HepG2 (cell line): ENCODE measurements around the gene KLHL21. TPM values are rescaled to one million over a fixed set of nuclear protein-coding genes. Genes with fewer than 3 reads are reported as not detected.

Experiments
- AKAP8 ChIP-seq: sonication (generic); formaldehyde crosslinking; IDR thresholded peaks from 2 replicates; pipeline ENCODE4 v1.5.1; 2020; ENCODE audit warnings: mild to moderate bottlenecking, missing genetic modification reagents
- CAMTA2 ChIP-seq: sonication (generic); formaldehyde crosslinking; IDR thresholded peaks from 2 replicates; pipeline ENCODE4 v1.4.0; 2020; ENCODE audit warnings: mild to moderate bottlenecking, missing genetic modification reagents, borderline replicate concordance
- EHMT2 ChIP-seq: fragments of 200-600 bp; sonication (generic); IDR thresholded peaks from 2 replicates; pipeline ENCODE4 v1.7.0; 2017; ENCODE audit warnings: antibody characterized with exemption, low read depth, low read length, borderline replicate concordance
- FOXC1 ChIP-seq: sonication (generic); formaldehyde crosslinking; IDR thresholded peaks from 2 replicates; pipeline ENCODE4 v1.8.0; 2022; ENCODE audit warnings: mild to moderate bottlenecking, missing genetic modification reagents, borderline replicate concordance
- MXI1 ChIP-seq: IDR thresholded peaks from 3 replicates; pipeline ENCODE4 v1.6.1; 2012; ENCODE audit warnings: low read depth, low read length, inconsistent platforms, borderline replicate concordance
- NCOA2 ChIP-seq: sonication (generic); formaldehyde crosslinking; IDR thresholded peaks from 2 replicates; pipeline ENCODE4 v1.8.0; 2022; ENCODE audit warnings: inconsistent platforms
- NFATC3 ChIP-seq: sonication (generic); formaldehyde crosslinking; IDR thresholded peaks from 2 replicates; pipeline ENCODE4 v1.5.1; 2020; ENCODE audit warnings: mild to moderate bottlenecking, missing genetic modification reagents
- SNAPC2 ChIP-seq: sonication (generic); formaldehyde crosslinking; IDR thresholded peaks from 2 replicates; pipeline ENCODE4 v1.8.1; 2022; ENCODE audit warnings: mild to moderate bottlenecking, missing genetic modification reagents
- YEATS2 ChIP-seq: sonication (generic); formaldehyde crosslinking; IDR thresholded peaks from 2 replicates; pipeline ENCODE4 v1.4.0; 2020; ENCODE audit warnings: missing genetic modification reagents, borderline replicate concordance
- ZNF790 ChIP-seq: sonication (generic); formaldehyde crosslinking; IDR thresholded peaks from 2 replicates; pipeline ENCODE4 v1.8.0; 2022; ENCODE audit warnings: missing genetic modification reagents, mild to moderate bottlenecking, borderline replicate concordance
- ZNF839 ChIP-seq: sonication (generic); formaldehyde crosslinking; IDR thresholded peaks from 2 replicates; pipeline ENCODE4 v1.4.0; 2020; ENCODE audit warnings: missing genetic modification reagents, mild to moderate bottlenecking, borderline replicate concordance
- polyA plus RNA-seq, 8 experiments: library from polyadenylated mRNA; depleted of rRNA in 3 of 8; stranded (reverse) in 7 of 8; unstranded in 1 of 8; fragments of >200 nt; fragmentation: Illumina TruSeq in 4 of 8; extraction: Trizol in 4 of 8; gene quantifications; 2 replicates each; pipeline versions ENCODE4 v1.2.1 to v1.2.3, GENCODE V29; 2011 to 2016; ENCODE audit warnings: low read depth in 4 of 8, missing spikeins in 1 of 8, mixed read lengths in 1 of 8; ENCODE audit not compliant: insufficient read depth in 1 of 8
- total RNA-seq, 5 experiments: library from RNA; depleted of rRNA; stranded (reverse); fragments of >200 nt; fragmentation: Illumina TruSeq; extraction: Trizol; gene quantifications; 2 replicates each; pipeline ENCODE4 v1.2.3, GENCODE V29; 2016; ENCODE audit warnings: low read depth in 1 of 5
- TF ChIP-seq, protein P1 (sequence below): sonication (generic); formaldehyde crosslinking; IDR thresholded peaks from 2 replicates; pipeline ENCODE4 v1.4.0; 2020; ENCODE audit warnings: missing genetic modification reagents
- TF ChIP-seq, protein P2 (sequence below): sonication (generic); formaldehyde crosslinking; conservative IDR thresholded peaks from 2 replicates; pipeline ENCODE4 v1.4.0; 2020; ENCODE audit warnings: missing genetic modification reagents
- TF ChIP-seq, protein P3 (sequence below): sonication (generic); formaldehyde crosslinking; IDR thresholded peaks from 2 replicates; pipeline ENCODE4 v1.4.0; 2020; ENCODE audit warnings: missing genetic modification reagents
- TF ChIP-seq, protein P4 (sequence below): sonication (generic); formaldehyde crosslinking; IDR thresholded peaks from 2 replicates; pipeline ENCODE4 v1.8.0; 2022; ENCODE audit warnings: mild to moderate bottlenecking, missing genetic modification reagents, moderate library complexity
- TF ChIP-seq, protein P5 (sequence below): sonication (generic); formaldehyde crosslinking; IDR thresholded peaks from 2 replicates; pipeline ENCODE4 v1.9.0; 2022; ENCODE audit warnings: low read depth, missing genetic modification reagents

KLHL21 gene
- total and polyA plus RNA-seq, 2 of the 13 experiments (the other 11 are each of a cell fraction or from before 2014, with no cell fraction given): 14.8 to 25.0 TPM

DNA sequence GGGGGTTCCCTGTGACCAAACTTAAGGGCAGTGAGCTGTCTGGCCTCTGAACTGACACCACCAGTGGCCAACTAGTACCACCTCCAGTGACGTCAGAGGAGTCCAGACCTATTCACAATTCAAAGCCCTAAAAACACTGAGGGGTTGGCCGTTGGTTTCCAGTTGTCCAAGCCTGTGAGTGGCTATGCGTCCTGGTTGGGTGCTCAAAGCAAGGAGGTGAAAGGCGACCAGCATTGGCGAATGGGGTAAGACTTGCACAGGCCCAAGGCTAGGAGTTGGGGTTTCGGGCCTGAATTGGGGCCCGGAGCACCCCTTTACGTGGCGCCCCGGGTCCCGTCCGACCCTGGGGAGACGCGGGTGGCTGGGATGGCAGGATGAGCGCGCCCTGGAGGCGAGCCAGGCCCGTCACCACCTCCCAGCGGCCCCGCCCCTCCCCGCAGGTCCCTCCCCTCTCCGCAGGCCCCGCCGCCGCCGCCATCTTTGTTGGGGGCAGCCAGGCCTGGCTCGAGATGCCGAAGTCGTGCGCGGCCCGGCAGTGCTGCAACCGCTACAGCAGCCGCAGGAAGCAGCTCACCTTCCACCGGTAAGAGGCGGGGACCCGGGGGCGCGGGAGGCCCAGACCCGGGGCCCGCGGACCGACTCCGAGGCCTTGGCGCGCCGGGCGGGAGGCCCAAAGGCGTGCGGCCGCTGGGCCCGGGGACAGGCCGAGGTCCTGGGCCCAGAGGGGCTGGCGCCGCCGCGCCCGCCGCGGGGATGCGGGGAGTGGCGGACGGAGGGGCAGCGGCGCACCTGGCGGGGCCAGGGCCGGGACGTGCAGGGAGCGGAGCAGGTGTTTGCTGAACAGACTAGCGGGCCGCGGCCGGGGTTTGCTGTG lies 22.3 kb upstream of the KLHL21 start, which contains the start of gene THAP3 (continued):
- TF ChIP-seq, protein P1, sequence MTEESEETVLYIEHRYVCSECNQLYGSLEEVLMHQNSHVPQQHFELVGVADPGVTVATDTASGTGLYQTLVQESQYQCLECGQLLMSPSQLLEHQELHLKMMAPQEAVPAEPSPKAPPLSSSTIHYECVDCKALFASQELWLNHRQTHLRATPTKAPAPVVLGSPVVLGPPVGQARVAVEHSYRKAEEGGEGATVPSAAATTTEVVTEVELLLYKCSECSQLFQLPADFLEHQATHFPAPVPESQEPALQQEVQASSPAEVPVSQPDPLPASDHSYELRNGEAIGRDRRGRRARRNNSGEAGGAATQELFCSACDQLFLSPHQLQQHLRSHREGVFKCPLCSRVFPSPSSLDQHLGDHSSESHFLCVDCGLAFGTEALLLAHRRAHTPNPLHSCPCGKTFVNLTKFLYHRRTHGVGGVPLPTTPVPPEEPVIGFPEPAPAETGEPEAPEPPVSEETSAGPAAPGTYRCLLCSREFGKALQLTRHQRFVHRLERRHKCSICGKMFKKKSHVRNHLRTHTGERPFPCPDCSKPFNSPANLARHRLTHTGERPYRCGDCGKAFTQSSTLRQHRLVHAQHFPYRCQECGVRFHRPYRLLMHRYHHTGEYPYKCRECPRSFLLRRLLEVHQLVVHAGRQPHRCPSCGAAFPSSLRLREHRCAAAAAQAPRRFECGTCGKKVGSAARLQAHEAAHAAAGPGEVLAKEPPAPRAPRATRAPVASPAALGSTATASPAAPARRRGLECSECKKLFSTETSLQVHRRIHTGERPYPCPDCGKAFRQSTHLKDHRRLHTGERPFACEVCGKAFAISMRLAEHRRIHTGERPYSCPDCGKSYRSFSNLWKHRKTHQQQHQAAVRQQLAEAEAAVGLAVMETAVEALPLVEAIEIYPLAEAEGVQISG (CRISPR knock-in tag): peak; percentile 77; the same call in 1 of the 2 replicates
- no peak for TF ChIP-seq ZNF839 (CRISPR knock-in tag)
- TF ChIP-seq NCOA2 (CRISPR knock-in tag): no peak
- TF ChIP-seq ZNF790: peak; percentile 58; the same call in 1 of the 2 replicates
- peak; percentile 50; the same call in 2 of the 3 replicates for TF ChIP-seq MXI1
- peak; percentile 14; the same call in 1 of the 2 replicates for TF ChIP-seq YEATS2 (CRISPR knock-in tag)
- TF ChIP-seq, protein P2, sequence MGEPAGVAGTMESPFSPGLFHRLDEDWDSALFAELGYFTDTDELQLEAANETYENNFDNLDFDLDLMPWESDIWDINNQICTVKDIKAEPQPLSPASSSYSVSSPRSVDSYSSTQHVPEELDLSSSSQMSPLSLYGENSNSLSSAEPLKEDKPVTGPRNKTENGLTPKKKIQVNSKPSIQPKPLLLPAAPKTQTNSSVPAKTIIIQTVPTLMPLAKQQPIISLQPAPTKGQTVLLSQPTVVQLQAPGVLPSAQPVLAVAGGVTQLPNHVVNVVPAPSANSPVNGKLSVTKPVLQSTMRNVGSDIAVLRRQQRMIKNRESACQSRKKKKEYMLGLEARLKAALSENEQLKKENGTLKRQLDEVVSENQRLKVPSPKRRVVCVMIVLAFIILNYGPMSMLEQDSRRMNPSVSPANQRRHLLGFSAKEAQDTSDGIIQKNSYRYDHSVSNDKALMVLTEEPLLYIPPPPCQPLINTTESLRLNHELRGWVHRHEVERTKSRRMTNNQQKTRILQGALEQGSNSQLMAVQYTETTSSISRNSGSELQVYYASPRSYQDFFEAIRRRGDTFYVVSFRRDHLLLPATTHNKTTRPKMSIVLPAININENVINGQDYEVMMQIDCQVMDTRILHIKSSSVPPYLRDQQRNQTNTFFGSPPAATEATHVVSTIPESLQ (CRISPR knock-in tag): no peak
- TF ChIP-seq, protein P3, sequence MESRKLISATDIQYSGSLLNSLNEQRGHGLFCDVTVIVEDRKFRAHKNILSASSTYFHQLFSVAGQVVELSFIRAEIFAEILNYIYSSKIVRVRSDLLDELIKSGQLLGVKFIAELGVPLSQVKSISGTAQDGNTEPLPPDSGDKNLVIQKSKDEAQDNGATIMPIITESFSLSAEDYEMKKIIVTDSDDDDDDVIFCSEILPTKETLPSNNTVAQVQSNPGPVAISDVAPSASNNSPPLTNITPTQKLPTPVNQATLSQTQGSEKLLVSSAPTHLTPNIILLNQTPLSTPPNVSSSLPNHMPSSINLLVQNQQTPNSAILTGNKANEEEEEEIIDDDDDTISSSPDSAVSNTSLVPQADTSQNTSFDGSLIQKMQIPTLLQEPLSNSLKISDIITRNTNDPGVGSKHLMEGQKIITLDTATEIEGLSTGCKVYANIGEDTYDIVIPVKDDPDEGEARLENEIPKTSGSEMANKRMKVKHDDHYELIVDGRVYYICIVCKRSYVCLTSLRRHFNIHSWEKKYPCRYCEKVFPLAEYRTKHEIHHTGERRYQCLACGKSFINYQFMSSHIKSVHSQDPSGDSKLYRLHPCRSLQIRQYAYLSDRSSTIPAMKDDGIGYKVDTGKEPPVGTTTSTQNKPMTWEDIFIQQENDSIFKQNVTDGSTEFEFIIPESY (CRISPR knock-in tag): peak; percentile 13; the same call in 1 of the 2 replicates
- TF ChIP-seq EHMT2: no peak
- TF ChIP-seq AKAP8: no peak
- TF ChIP-seq FOXC1 (CRISPR knock-in tag): no peak
- TF ChIP-seq NFATC3 (CRISPR knock-in tag): no peak
- no peak for TF ChIP-seq SNAPC2 (CRISPR knock-in tag)
- TF ChIP-seq, protein P4, sequence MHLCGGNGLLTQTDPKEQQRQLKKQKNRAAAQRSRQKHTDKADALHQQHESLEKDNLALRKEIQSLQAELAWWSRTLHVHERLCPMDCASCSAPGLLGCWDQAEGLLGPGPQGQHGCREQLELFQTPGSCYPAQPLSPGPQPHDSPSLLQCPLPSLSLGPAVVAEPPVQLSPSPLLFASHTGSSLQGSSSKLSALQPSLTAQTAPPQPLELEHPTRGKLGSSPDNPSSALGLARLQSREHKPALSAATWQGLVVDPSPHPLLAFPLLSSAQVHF (CRISPR knock-in tag): no peak
- TF ChIP-seq, protein P5, sequence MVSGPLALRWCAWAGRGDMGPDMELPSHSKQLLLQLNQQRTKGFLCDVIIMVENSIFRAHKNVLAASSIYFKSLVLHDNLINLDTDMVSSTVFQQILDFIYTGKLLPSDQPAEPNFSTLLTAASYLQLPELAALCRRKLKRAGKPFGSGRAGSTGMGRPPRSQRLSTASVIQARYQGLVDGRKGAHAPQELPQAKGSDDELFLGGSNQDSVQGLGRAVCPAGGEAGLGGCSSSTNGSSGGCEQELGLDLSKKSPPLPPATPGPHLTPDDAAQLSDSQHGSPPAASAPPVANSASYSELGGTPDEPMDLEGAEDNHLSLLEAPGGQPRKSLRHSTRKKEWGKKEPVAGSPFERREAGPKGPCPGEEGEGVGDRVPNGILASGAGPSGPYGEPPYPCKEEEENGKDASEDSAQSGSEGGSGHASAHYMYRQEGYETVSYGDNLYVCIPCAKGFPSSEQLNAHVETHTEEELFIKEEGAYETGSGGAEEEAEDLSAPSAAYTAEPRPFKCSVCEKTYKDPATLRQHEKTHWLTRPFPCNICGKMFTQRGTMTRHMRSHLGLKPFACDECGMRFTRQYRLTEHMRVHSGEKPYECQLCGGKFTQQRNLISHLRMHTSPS (CRISPR knock-in tag): 0 out of 2 replicates have a peak, but pooled peaks have one; percentile 21
- no peak for TF ChIP-seq CAMTA2
